Stimulated activated CD4-positive, alpha-beta T cell treated with anti-CD3 and anti-CD28 coated beads, Interleukin-2, amount 100 ng/mL, for 48 hours (primary cell): ENCODE results near the gene COL4A2.
"Not testable (repeated sequence)": the region's sequence is repeated elsewhere in the genome, so short reads cannot be mapped to it uniquely, and the experiment has no call there.

Experiments used
- DNase-seq, 2 donors: peaks; one replicate each; pipeline ENCODE4 v3.0.0-alpha.2; 2020

Gene COL4A2

GRCh38 chr13:110483386-110483968 lies 176.4 kb downstream of the COL4A2 start:
- DNase-seq = no peak

- DNase-seq = no peak
Measured at GRCh38 chr13:110484290-110485048, 177.4 kb downstream of the COL4A2 start.

- no peak for DNase-seq
Measured at GRCh38 chr13:110485604-110486003, 178.5 kb downstream of the COL4A2 start.

- DNase-seq = no peak
Measured at GRCh38 chr13:110486061-110486715, 179.1 kb downstream of the COL4A2 start.

GRCh38 chr13:110486880-110487279 lies 179.8 kb downstream of the COL4A2 start:
- DNase-seq = not testable (repeated sequence)

GRCh38 chr13:110490009-110490770 lies 183.1 kb downstream of the COL4A2 start:
- DNase-seq = no peak

- DNase-seq = no peak
Measured at GRCh38 chr13:110491869-110492678, 185.0 kb downstream of the COL4A2 start.

- no peak for DNase-seq
Measured at GRCh38 chr13:110492679-110493593, 185.9 kb downstream of the COL4A2 start.

GRCh38 chr13:110493613-110494012 lies 186.5 kb downstream of the COL4A2 start:
- DNase-seq = no peak

GRCh38 chr13:110495376-110495775 lies 188.3 kb downstream of the COL4A2 start:
- no peak for DNase-seq

GRCh38 chr13:110495881-110496280 lies 188.8 kb downstream of the COL4A2 start:
- DNase-seq = no peak

GRCh38 chr13:110496281-110496680 lies 189.2 kb downstream of the COL4A2 start:
- DNase-seq = no peak

GRCh38 chr13:110497003-110497402 lies 189.9 kb downstream of the COL4A2 start:
- no peak for DNase-seq

GRCh38 chr13:110497896-110498295 lies 190.8 kb downstream of the COL4A2 start:
- DNase-seq = not testable (repeated sequence)

- no peak for DNase-seq
Measured at GRCh38 chr13:110498327-110498726, 191.2 kb downstream of the COL4A2 start.

GRCh38 chr13:110498765-110499164 lies 191.7 kb downstream of the COL4A2 start:
- no peak for DNase-seq

- no peak for DNase-seq
Measured at GRCh38 chr13:110499621-110500281, 192.7 kb downstream of the COL4A2 start.

- no peak for DNase-seq
Measured at GRCh38 chr13:110500341-110500740, 193.3 kb downstream of the COL4A2 start.

- DNase-seq = no peak
Measured at GRCh38 chr13:110501188-110501587, 194.1 kb downstream of the COL4A2 start.

GRCh38 chr13:110503037-110503901 lies 196.2 kb downstream of the COL4A2 start:
- DNase-seq = no peak
